HG03520 (cell line): Measurements from ENCODE around the gene C16orf74.

Source experiments
- ATAC-seq: cut with Tn5 transposase; IDR thresholded peaks from one replicate; pipeline ENCODE4 v1.9.1; 2021; ENCODE audit warnings: mild to moderate bottlenecking, moderate library complexity; ENCODE audit not compliant: unreplicated experiment

C16orf74 gene

GRCh38 chr16:85677383-85677967, 73.4 kb downstream of the C16orf74 start:
- no peak for ATAC-seq

- no peak for ATAC-seq
These were observed 74.4 kb downstream of the C16orf74 start for GRCh38 chr16:85676466-85676865.

- no peak for ATAC-seq
These were observed 75.5 kb downstream of the C16orf74 start for GRCh38 chr16:85675251-85675874.

DNA sequence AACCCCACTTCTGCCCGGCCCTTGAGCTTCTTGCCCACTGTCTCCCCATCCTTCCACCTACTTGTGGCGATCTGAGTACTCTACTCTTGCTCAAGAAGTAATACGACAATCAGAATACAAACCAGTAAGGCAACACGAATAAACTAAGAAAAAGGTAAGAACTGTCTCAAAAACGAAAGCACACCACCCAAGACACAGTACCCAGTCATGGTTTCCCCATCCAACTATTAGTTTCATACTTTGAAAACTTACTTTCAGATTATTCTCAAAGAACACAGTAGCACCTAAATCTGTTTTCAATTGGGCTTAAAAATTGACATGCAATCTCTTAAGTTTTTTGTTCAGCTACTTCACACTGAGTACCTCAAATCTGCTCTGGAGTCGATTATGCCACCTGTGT, 76.1 kb downstream of the C16orf74 start:
- no peak for ATAC-seq

- no peak for ATAC-seq
These were observed 76.5 kb downstream of the C16orf74 start for GRCh38 chr16:85674418-85674755.

DNA sequence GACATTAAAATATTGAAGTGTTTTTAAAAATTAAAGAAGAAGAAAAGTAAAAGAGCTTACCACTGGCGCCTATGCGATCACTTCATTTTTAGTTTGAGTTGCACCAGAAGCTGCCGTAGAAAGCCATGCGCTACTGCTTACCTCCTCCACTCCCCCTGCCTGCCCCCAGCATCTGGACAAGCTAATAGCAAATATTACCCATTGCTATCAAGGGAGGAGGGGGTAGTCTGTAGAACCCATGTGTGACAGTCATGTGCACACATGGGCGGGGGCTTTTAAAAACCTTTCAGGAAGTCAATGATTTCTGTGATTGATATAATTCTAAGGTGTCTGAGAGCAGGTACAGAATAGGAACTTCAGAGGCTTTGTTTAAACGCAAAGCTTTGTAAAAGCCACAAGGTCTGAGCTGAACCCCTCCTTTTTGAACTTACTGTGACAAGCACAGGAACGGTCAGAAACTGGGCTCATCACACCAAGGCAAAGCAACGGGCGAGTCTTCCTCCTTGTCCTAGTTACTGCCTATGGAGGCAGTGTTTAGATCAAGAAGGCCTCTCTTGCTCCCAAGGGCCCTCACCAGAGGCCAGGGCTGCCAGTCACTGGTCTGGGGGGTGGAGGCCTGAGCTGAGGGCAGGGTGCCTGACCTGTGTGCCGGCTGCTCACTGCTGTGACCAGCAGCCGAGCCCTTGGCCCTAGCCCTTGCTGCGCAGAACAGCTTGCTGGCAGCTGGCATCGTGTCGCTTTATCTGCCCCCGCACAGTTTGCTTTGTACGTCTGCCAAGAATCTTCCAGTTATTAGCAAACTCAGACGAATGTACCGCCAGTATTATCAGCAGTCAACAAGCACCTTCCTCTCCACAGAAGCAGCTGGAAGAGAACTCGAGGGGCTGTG, 77.1 kb downstream of the C16orf74 start:
- ATAC-seq, result no peak

DNA sequence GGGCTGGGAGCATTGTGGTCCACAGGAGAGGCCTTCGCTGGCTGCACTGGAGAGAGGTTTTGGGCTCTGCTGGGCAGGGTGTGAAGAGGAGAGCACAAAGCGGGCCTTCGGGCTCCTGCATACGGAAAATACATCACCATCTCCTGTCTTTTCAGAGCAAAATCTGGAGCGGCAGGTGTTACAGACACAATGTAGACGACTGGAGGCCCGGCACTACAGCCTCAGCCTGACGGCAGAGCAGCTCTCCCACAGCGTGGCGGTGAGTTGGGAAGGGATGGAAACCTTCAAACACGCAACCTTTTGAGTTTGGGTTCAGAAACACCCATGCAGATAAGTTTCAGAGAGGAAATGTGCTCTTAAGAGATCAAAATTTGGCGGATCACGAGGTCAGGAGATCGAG, 80.1 kb downstream of the C16orf74 start:
- no peak for ATAC-seq

- ATAC-seq, result no peak
These were observed 82.0 kb downstream of the C16orf74 start for GRCh38 chr16:85668676-85669424.

DNA sequence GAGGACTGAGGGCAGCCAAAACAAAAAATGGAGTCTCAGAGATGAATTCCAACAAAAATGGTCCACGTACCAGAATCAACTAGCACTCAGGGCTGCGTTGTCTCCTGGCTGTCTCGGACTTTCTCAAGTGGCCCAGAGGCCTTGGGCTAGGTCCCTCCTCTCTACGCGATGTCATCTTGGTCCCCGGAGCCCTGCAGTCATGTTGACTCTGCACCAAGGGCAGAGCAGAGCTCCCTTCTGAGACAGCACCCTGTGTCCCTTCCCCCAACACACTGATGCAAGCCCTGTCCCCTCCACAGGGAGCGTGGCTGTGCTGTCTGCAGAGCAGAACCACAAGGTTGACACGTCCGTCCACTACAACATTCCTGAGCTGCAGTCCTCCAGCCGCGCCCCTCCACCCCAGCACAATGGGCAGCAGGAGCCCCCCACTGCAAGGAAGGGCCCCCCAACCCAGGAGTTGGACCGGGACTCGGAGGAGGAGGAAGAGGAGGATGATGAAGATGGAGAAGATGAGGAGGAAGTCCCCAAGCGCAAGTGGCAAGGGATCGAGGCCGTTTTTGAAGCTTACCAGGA, 83.0 kb downstream of the C16orf74 start:
- ATAC-seq, result no peak

GRCh38 chr16:85667261-85667660, 83.6 kb downstream of the C16orf74 start:
- ATAC-seq, result no peak

DNA sequence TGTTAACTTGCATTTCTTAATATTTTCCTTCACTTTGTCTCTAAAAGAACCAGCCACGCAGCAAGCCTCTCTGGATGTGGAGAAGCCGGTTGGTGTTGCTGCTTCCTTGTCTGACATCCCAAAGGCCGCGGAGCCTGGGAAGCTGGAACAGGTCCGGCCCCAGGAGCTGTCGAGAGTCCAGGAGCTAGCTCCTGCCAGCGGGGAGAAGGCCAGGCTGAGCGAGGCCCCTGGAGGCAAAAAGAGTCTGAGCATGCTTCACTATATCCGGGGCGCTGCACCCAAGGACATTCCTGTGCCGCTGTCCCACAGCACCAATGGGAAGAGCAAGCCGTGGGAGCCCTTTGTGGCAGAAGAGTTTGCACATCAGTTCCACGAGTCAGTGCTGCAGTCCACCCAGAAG, 85.0 kb downstream of the C16orf74 start:
- no peak for ATAC-seq

- no peak for ATAC-seq
These were observed 85.5 kb downstream of the C16orf74 start for GRCh38 chr16:85665373-85665740.

DNA sequence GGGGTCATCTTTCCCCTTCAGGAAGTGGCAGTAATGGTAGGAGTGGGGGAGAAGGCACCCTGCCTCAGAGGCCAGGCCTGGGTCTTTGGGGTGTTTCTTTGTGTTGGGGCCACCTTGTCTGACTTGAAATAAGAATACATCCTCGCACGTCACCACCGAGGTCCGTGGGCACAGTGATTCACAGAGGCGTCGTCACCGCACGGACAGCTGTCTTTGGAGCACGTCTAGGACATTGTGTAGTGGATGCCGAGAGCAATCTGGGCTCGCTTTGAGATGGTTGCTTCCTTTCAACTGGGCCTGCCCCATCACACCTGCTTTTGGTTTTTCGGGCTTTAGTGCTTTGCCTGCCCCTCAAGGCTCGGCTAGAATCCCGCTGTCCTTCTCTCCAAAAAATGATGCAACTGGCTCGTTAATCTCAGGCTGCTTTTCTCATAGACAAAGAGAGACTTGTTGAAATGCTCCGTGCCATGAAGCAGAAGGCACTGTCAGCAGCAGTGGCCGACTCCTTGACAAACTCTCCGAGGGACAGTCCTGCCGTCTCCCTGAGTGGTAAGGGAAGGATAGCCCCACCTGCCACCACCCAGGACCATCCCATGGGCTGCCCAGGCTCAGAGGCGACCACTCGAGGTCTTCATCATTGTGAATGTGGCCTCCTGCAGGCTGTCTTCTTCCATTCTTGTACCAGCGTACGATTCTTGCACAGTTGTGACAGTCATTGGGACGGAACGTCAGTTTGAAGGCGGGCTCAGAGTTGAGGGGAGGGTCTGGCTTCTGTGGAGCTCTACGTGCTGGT, 86.1 kb downstream of the C16orf74 start:
- no peak for ATAC-seq

DNA sequence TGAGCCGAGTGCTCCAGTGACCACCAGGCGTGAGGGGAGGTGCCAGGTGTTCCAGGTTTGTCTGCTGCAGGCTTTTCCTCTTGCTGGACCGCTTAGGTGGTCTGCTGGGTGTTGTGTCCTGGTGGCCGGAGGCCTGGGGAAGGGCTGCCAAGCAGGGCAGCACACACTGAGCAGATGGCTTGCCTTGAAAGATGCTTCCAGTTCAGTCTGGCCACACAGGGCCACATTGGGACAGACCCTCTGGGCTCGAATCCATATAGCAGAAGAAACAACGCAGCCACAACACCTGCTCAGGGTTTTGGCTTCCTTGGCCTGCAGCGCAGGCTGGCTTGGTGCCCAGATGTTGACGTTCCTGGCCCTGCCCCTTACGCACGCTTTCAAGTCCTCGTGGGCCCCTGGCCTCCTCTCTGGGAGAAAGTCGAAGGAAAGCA, 87.0 kb downstream of the C16orf74 start:
- ATAC-seq, result no peak

DNA sequence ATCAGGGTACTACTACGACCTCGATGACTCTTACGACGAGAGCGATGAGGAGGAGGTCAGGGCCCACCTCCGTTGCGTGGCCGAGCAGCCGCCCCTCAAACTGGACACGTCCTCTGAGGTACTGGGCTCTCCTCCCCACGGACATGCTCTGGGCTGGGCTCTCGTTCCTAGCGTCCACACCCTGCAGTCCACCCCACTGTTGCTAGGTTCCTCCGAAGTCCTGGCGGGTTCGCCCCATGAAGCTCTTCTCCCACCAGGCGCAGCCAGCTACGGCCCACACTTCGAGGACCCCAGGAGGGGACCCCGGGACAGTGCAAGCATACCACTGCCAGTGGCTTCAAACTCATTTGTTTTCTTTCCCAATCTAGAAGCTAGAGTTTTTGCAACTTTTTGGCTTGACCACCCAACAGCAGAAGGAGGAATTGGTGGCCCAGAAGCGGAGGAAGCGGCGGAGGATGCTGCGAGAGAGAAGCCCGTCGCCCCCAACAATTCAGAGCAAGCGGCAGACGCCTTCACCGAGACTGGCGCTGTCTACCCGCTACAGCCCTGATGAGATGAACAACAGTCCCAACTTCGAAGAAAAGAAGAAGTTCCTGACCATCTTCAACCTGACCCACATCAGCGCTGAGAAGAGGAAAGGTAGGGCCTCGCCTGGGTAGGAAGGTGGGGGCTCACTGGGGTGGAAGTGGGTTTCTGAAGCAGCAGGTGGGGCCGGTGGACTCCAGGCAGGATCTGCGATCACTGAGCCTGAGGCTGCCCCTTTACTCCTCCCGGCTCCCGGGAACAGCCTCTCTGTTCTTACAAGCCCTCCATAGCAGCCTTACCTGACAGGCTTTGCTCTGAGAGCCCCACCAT, 87.7 kb downstream of the C16orf74 start:
- ATAC-seq, result no peak

DNA sequence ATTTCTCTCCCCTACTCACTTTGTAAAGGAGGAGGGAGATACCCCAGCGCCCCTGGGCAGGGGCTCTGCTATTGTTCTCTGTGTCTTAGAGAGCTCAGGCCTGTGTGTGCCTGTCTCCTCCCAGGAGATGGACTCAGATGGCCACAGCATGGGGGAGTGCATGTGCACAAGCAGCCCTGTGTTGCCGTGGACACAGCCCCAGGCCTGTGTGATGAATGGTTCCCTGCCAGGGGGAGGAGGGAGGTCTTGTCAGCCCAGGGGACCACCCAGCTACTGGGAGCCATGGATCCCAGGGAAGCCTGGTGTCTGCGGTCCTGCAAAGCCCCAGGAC, 88.4 kb downstream of the C16orf74 start:
- ATAC-seq, result no peak

DNA sequence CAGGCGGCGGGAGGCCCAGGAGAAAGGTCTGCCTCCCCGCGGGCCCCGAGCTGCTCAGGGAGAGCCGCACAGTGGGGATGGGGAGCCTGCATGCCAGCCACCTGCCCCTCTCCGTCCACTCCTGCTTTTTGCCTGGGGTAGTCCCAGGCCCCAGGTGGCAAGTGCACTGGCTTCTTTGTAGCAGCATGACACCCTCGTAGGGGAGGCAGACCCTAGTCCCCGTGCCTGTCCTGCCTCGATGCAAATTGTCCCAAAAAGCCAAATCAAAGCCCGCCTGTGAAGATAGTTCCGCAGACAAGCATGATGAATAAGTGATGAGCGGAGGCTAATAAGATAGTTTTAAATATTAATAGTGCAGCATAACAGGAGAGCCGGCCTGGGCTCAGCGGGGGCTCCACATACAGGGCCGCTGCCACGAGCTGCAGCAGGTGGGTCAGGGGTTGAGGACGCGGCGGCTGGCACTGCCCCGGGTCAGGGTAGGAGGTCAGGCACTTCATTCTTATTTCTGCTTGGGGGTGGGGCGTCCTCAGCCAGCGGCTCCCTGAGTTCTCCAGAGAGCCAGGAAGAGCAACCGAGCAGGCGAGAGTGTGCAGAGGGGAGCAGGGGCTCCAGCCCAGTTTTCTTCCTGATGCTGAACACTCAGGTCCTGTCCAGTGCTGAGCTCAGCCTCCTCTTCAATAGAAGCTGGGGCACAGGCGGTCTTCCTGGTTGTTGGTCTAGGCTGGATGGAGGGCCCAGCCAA, 89.0 kb downstream of the C16orf74 start:
- no peak for ATAC-seq

- no peak for ATAC-seq
These were observed 89.8 kb downstream of the C16orf74 start for GRCh38 chr16:85660843-85661739.
